H1 (cell line): Measurements from ENCODE around the gene CACNB2. TPM values are rescaled to one million over a fixed set of nuclear protein-coding genes. Genes with fewer than 3 reads are reported as not detected.

Experiments used
- CTCF ChIA-PET: fragments of 300-600 bp; sonication (Branson Sonifier 250); formaldehyde crosslinking; loops from one replicate; lab custom pipeline; 2021; ENCODE audit not compliant: partially characterized antibody; lab: Charles Lee
- POLR2A ChIA-PET: fragments of 300-600 bp; sonication (Branson Sonifier 250); formaldehyde crosslinking; loops from one replicate; lab custom pipeline; 2021; ENCODE audit warnings: inconsistent platforms; ENCODE audit not compliant: partially characterized antibody; lab: Charles Lee
- DNase-seq, 2 experiments: peaks; one replicate each; pipeline versions ENCODE4 v3.0.0 to v3.0.0-alpha.2; 2010 to 2022; ENCODE audit warnings: low spot score in 2 of 2, low read depth in 1 of 2, mixed read lengths in 1 of 2
- FAIRE-seq: peaks from 2 replicates; lab custom pipeline; 2011; peaks lifted over from hg19 to GRCh38; lab: Jason Lieb, UNC
- H2AFZ ChIP-seq: 2 replicates; pipeline ENCODE4 v1.8.1; 2012; ENCODE audit warnings: low read length, inconsistent platforms
- H2AK5ac ChIP-seq: 2 replicates; pipeline ENCODE4 v1.6.1; 2013; ENCODE audit warnings: low read depth, low read length
- H2BK120ac ChIP-seq: replicated peaks from 2 replicates; pipeline ENCODE3; 2013; ENCODE audit warnings: low read depth, low read length, inconsistent platforms
- H2BK12ac ChIP-seq: 2 replicates; pipeline ENCODE4 v1.6.1; 2013; ENCODE audit warnings: low read depth, low read length
- H2BK15ac ChIP-seq: 2 replicates; pipeline ENCODE4 v1.6.1; 2013; ENCODE audit warnings: low read length
- H2BK20ac ChIP-seq: 2 replicates; pipeline ENCODE4 v1.6.1; 2013; ENCODE audit warnings: low read length
- H2BK5ac ChIP-seq: 2 replicates; pipeline ENCODE4 v1.6.1; 2013; ENCODE audit warnings: low read depth, low read length
- H3K14ac ChIP-seq: 2 replicates; pipeline ENCODE4 v1.6.1; 2013; ENCODE audit warnings: inconsistent platforms; ENCODE audit not compliant: insufficient read length
- H3K18ac ChIP-seq: 2 replicates; pipeline ENCODE4 v1.6.1; 2013; ENCODE audit warnings: low read length; ENCODE audit errors: extremely low read depth
- H3K23ac ChIP-seq: 2 replicates; pipeline ENCODE4 v1.6.1; 2013; ENCODE audit warnings: inconsistent platforms; ENCODE audit not compliant: insufficient read length
- H3K23me2 ChIP-seq: 2 replicates; pipeline ENCODE4 v1.6.1; 2013; ENCODE audit warnings: low read depth, low read length
- H3K27ac ChIP-seq: 2 replicates; pipeline ENCODE4 v1.6.1; 2011; ENCODE audit warnings: low read depth, low read length, inconsistent platforms
- H3K27me3 ChIP-seq, 4 experiments: replicated peaks in 1 of 4; 1 replicate in 1 of 4; 2 replicates in 3 of 4; pipeline versions ENCODE4 v1.6.1 to v1.8.1; 2011 to 2013; ENCODE audit warnings: low read length in 3 of 4, mild to moderate bottlenecking in 3 of 4, inconsistent platforms in 2 of 4, mixed read lengths in 2 of 4, moderate library complexity in 1 of 4; ENCODE audit not compliant: control insufficient read depth in 3 of 4, insufficient read depth in 3 of 4; ENCODE audit errors: extremely low read depth in 1 of 4
- H3K36me3 ChIP-seq, 4 experiments: 2 replicates each; pipeline versions ENCODE4 v1.6.1 to v1.8.1; 2011 to 2013; ENCODE audit warnings: mild to moderate bottlenecking in 4 of 4, low read length in 3 of 4, moderate library complexity in 2 of 4, control low read depth in 1 of 4, inconsistent platforms in 1 of 4; ENCODE audit not compliant: insufficient read depth in 4 of 4, control insufficient read depth in 2 of 4
- H3K4ac ChIP-seq: replicated peaks from 2 replicates; pipeline ENCODE3; 2013; ENCODE audit warnings: low read length, low read depth, mixed read lengths, inconsistent platforms; ENCODE audit not compliant: insufficient read length
- H3K4me1 ChIP-seq, 4 experiments: replicated peaks in 1 of 4; 1 replicate in 1 of 4; 2 replicates in 3 of 4; pipeline versions ENCODE4 v1.6.1 to v1.8.1; 2011 to 2013; ENCODE audit warnings: low read length in 3 of 4, inconsistent platforms in 2 of 4, mixed read lengths in 1 of 4; ENCODE audit not compliant: insufficient read depth in 4 of 4, control insufficient read depth in 3 of 4
- H3K4me2 ChIP-seq, 2 experiments: 2 replicates each; pipeline versions ENCODE4 v1.6.1 to v1.8.1; 2011 to 2013; ENCODE audit warnings: low read depth in 2 of 2, low read length in 2 of 2, control low read depth in 1 of 2, inconsistent platforms in 1 of 2, mild to moderate bottlenecking in 1 of 2; ENCODE audit not compliant: insufficient read depth in 1 of 2
- H3K4me3 ChIP-seq, 4 experiments: fragments of 200-600, 300-600 bp in 1 of 4; sonication (generic), shearing (Covaris generic), sonication (Bioruptor Twin) in 1 of 4; 2 replicates each; pipeline versions ENCODE4 v1.5.1 to v1.8.1; 2011 to 2016; ENCODE audit warnings: low read length in 4 of 4, low read depth in 3 of 4, control low read depth in 2 of 4, inconsistent platforms in 2 of 4, mild to moderate bottlenecking in 2 of 4, mixed read lengths in 1 of 4, moderate library complexity in 1 of 4; ENCODE audit not compliant: insufficient read depth in 2 of 4; ENCODE audit errors: extremely low read depth in 1 of 4
- H3K56ac ChIP-seq: replicated peaks from 2 replicates; pipeline ENCODE3; 2013; ENCODE audit warnings: low read depth, mild to moderate bottlenecking, mixed read lengths, low read length, inconsistent platforms; ENCODE audit not compliant: insufficient read length
- H3K79me1 ChIP-seq: 2 replicates; pipeline ENCODE4 v1.6.1; 2013; ENCODE audit warnings: low read depth, low read length, control low read depth
- H3K79me2 ChIP-seq, 2 experiments: 2 replicates each; pipeline versions ENCODE4 v1.6.1 to v1.8.1; 2012 to 2013; ENCODE audit warnings: low read length in 2 of 2, mild to moderate bottlenecking in 2 of 2, inconsistent platforms in 1 of 2; ENCODE audit not compliant: insufficient read depth in 2 of 2, control insufficient read depth in 1 of 2
- H3K9ac ChIP-seq, 4 experiments: replicated peaks in 1 of 4; 1 replicate in 1 of 4; 2 replicates in 3 of 4; pipeline versions ENCODE4 v1.6.1 to v1.8.1; 2011 to 2013; ENCODE audit warnings: low read depth in 3 of 4, low read length in 3 of 4, control low read depth in 2 of 4, mild to moderate bottlenecking in 2 of 4, moderate library complexity in 2 of 4, inconsistent platforms in 1 of 4; ENCODE audit errors: extremely low read depth in 1 of 4
- H3K9me3 ChIP-seq, 2 experiments: 2 replicates each; pipeline versions ENCODE4 v1.6.1 to v1.8.1; 2012 to 2013; ENCODE audit warnings: mild to moderate bottlenecking in 2 of 2, moderate library complexity in 2 of 2, control low read depth in 1 of 2, inconsistent platforms in 1 of 2, low read depth in 1 of 2, low read length in 1 of 2, mixed read lengths in 1 of 2; ENCODE audit not compliant: insufficient read depth in 2 of 2
- H4K20me1 ChIP-seq, 2 experiments: replicated peaks in 1 of 2; 2 replicates each; pipeline versions ENCODE3 to v1.8.1; 2011 to 2013; ENCODE audit warnings: inconsistent platforms in 2 of 2, low read length in 2 of 2, mild to moderate bottlenecking in 1 of 2; ENCODE audit not compliant: insufficient read depth in 2 of 2, control insufficient read depth in 1 of 2
- H4K5ac ChIP-seq: 2 replicates; pipeline ENCODE4 v1.6.1; 2013; ENCODE audit warnings: low read length, low read depth, mixed read lengths, inconsistent platforms; ENCODE audit not compliant: insufficient read length
- H4K8ac ChIP-seq: 2 replicates; pipeline ENCODE4 v1.8.0; 2013; ENCODE audit warnings: mild to moderate bottlenecking, moderate library complexity, low read length, inconsistent platforms; ENCODE audit not compliant: insufficient read depth; ENCODE audit errors: extremely low read depth
- H4K91ac ChIP-seq: replicated peaks from 2 replicates; pipeline ENCODE3; 2013; ENCODE audit warnings: low read length, mixed read lengths, inconsistent platforms; ENCODE audit not compliant: insufficient read length
- BCL11A ChIP-seq, 2 experiments: IDR thresholded peaks; one replicate each; pipeline ENCODE4 v1.6.1; 2011; ENCODE audit warnings: low read depth in 2 of 2, low read length in 2 of 2, mild to moderate bottlenecking in 2 of 2
- CHD2 ChIP-seq: IDR thresholded peaks from 2 replicates; pipeline ENCODE4 v1.6.1; 2012; ENCODE audit warnings: low read length, improper control_type of control experiment
- HDAC6 ChIP-seq: IDR thresholded peaks from one replicate; pipeline ENCODE4 v1.7.1; 2012; ENCODE audit warnings: low read depth, mild to moderate bottlenecking, inconsistent platforms, low read length, moderate library complexity
- KDM1A ChIP-seq: fragments of 200-600, 300-600 bp; sonication (generic); IDR thresholded peaks from 2 replicates; pipeline ENCODE4 v1.7.1; 2016; ENCODE audit warnings: mild to moderate bottlenecking, low read length, borderline replicate concordance
- POLR2A ChIP-seq, 2 experiments: IDR thresholded peaks; 1 replicate in 1 of 2; 2 replicates in 1 of 2; pipeline ENCODE4 v1.6.1; 2011; ENCODE audit warnings: low read depth in 2 of 2, low read length in 2 of 2, mild to moderate bottlenecking in 2 of 2; ENCODE audit errors: control extremely low read depth in 1 of 2
- RBBP5 ChIP-seq: IDR thresholded peaks from 2 replicates; pipeline ENCODE4 v1.7.1; 2012; ENCODE audit warnings: low read depth, mild to moderate bottlenecking, inconsistent platforms, low read length, moderate library complexity, borderline replicate concordance
- RXRA ChIP-seq: IDR thresholded peaks from 2 replicates; pipeline ENCODE4 v1.6.1; 2011; ENCODE audit warnings: low read depth, mild to moderate bottlenecking, low read length, moderate library complexity; ENCODE audit not compliant: insufficient read depth
- TAF1 ChIP-seq: IDR thresholded peaks from 2 replicates; pipeline ENCODE4 v1.6.1; 2011; ENCODE audit warnings: mild to moderate bottlenecking, low read depth, low read length
- TCF12 ChIP-seq: IDR thresholded peaks from 2 replicates; pipeline ENCODE4 v1.6.1; 2011; ENCODE audit warnings: low read depth, mild to moderate bottlenecking, low read length
- TEAD4 ChIP-seq: IDR thresholded peaks from 2 replicates; pipeline ENCODE4 v1.6.1; 2012; ENCODE audit warnings: low read depth, low read length, inconsistent platforms, mixed read lengths
- WGBS, 2 experiments: shearing (Covaris generic) in 1 of 2; methylation state at CpG; one replicate each; pipeline versions ENCODE4 v1.1.6 to v1.1.7; 2013 to 2015; ENCODE audit warnings: low lambda C conversion rate in 2 of 2, mixed read lengths in 2 of 2, inconsistent platforms in 1 of 2, low coverage in 1 of 2, missing lambda C conversion rate in 1 of 2; ENCODE audit not compliant: insufficient replicate concordance in 2 of 2, insufficient coverage in 1 of 2, insufficient read length in 1 of 2; ENCODE audit errors: extremely low coverage in 1 of 2, missing lambda C conversion rate in 1 of 2; 5-methylcytosine and 5-hydroxymethylcytosine counted together
- polyA plus RNA-seq, 7 experiments: library from polyadenylated mRNA; depleted of rRNA in 3 of 7; stranded (reverse) in 5 of 7; unstranded in 2 of 7; fragments of >200 nt in 5 of 7; fragments of 200-250 nt in 2 of 7; gene quantifications; 1 replicate in 5 of 7; 2 replicates in 1 of 7; 4 replicates in 1 of 7; pipeline versions ENCODE4 v1.2.1 to v1.2.3, GENCODE V29; 2011 to 2013; ENCODE audit warnings: missing spikeins in 2 of 7, mixed read lengths in 2 of 7
- total RNA-seq: library from RNA; stranded (reverse); fragmentation: NEBNext Ultra II Directional; extraction: Animal tissue kit (Norgen Biotek cat#: 25700); gene quantifications from 2 replicates; pipeline ENCODE4 v1.2.1, GENCODE V29; 2021

CACNB2 gene
- total and polyA plus RNA-seq, 2 of the 8 experiments (the other 6 are each of a cell fraction or from before 2014, with no cell fraction given) = 2.4 to 3.2 TPM

DNA sequence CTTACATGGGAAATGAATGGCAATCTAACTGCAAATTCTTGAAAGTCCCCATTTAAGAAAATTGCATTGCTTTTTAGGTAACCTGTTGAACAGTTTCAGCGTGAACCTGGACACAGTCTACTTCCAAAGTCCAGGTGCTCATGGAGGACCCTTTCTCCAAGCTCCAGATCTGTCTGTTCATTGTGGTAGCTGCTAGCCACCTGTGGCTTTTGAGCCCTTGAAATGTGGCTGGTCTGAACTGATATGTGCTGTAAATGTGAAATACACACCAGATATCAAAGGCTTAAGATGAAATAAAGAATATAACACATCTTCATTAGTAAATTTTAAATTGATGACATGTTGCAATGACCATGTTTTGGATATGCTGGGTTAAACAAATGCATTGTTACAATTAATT is 4.2 kb downstream of the CACNB2 start:
- FAIRE-seq (no peak), DNase-seq (no peak)
- Histone ChIP-seq H4K91ac (no peak overlapping the region), H3K9me3 (no peaks in the 10 kb centered on the region), H3K27ac (no peak overlapping the region), H4K8ac (no peak overlapping the region), H3K18ac (no peak overlapping the region), H4K20me1 (no peaks in the 10 kb centered on the region), H3K4me3 (no peak overlapping the region), H3K56ac (no peak overlapping the region), H3K79me2 (no peaks in the 10 kb centered on the region), H2BK120ac (no peak overlapping the region), H2AK5ac (no peak overlapping the region), H2BK15ac (no peak overlapping the region), H3K79me1 (no peaks in the 10 kb centered on the region; the same call in 1 of the 2 replicates), H3K23ac (no peak overlapping the region), H3K27me3 (peaks cover 0 to 16% (median 6%) of the 10 kb centered on the region in 4 experiments; a peak in 4 of 7 replicates), H3K14ac (no peak overlapping the region), H2BK20ac (no peak overlapping the region), H4K5ac (no peak overlapping the region), H2AFZ (no peak overlapping the region), H3K4ac (no peak overlapping the region), H3K4me1 (peaks cover 0 to 4% (median 2%) of the 10 kb centered on the region in 4 experiments; a peak in 3 of 7 replicates), H3K23me2 (peaks cover 8% of the 10 kb centered on the region), H2BK5ac (no peak overlapping the region), H3K4me2 (no peak overlapping the region), H3K9ac (no peak overlapping the region), H3K36me3 (no peaks in the 10 kb centered on the region), H2BK12ac (no peak overlapping the region)
- CTCF ChIA-PET = no interaction called here
- POLR2A ChIA-PET = no interaction called here
- WGBS, 2 experiments = 85% methylated on average over 1 of the region's 1 CpG; no CpG with 5 or more reads in 1 of the 2 experiments
- TF ChIP-seq RXRA (no peak), RBBP5 (no peak), POLR2A (IDR thresholded peaks at IDR 0.05; ENCODE audit: control extremely low read depth in 1 of 2, low read depth in 2 of 2, low read length in 2 of 2) (no peak), KDM1A (no peak), CHD2 (no peak), TAF1 (no peak), TEAD4 (no peak), BCL11A (IDR thresholded peaks at IDR 0.05; ENCODE audit: low read depth in 2 of 2, low read length in 2 of 2) (no peak), TCF12 (no peak), HDAC6 (no peak)
